Activated T-helper 1 cell treated with Interleukin-2 at 50 U/mL for 16 hours (primary cell): Measurements from ENCODE around the gene SLC25A22.

Experiments
- DNase-seq: peaks from one replicate; pipeline ENCODE4 v3.0.0-alpha.2; 2020; ENCODE audit warnings: low read depth

Gene SLC25A22

DNA sequence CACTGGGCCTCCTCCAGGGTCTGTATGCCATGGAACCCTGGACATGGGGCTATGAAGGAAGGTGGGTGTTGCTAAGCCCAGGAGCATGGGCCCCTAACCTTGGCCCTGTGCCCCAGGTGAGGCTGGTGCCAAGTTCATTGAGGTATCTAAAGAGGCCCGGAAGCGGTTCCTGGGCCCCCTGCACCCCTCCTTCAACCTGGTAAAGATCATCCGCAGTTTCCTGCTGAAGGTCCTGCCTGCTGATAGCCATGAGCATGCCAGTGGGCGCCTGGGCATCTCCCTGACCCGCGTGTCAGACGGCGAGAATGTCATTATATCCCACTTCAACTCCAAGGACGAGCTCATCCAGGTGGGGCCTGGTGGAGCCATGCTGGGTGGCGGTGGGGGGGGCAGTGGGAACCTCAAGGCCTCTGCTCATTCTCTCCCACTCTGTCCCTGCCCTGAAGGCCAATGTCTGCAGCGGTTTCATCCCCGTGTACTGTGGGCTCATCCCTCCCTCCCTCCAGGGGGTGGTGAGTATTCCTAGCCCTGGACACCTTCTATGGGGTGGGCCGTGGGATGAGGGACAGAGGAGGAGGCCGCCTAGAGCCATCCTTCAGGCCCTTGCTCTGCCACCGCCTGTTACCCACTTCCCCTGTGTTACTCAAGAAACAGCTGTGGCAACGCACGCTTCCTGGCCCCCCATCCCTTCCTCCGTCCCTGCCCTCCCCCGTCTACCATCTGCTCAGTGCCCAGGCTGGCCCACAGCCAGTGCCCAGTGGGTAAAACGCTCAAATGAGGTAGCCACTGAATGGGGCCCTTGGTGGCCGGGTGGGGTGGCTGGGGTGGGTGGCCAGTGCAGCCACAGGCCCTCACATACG is 23.7 kb upstream of the SLC25A22 start:
- no peak for DNase-seq

DNA sequence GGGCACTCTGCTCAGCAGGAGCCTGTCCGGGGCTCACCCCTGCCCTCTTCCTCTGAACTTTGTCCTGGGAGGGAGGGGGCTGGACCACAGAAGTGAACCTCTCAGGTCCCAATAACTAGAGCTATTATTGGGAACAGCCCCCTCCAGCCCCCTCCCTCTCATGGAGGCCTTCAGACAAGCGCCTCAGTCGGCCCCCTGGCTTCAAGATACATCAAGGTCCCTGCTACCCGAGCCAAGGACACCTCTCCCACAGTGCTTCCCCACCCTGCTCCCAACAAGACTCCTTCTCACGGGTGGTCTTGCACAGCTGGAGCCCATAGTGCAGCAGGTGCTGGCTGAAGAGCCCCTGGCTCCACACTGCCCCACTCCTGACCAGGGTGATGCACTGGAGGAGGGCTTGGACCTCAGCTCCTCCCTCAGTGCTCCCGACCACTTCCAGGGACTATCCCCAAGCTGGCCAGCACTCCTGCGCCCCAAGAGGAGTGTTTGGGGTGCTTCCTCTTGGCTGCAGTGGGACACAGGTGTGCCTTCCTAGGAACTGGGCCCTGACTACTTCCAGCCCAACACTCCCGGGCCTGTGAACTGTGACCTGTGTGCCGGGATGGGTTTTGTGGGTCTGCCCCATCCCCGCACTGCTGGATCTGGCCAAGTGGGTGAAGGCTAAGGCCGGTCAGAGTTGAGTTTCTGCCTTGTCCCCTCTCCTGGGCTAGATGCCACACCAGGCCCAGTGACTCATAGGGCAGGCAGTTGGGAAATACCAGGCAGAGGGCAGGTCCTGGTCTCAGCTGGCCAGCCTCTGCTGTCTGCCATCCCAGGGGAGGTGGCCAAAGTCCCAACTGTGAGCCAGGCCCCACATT is 22.8 kb upstream of the SLC25A22 start:
- DNase-seq, result no peak

- DNase-seq, result peak; percentile 92
These were observed 22.0 kb upstream of the SLC25A22 start for GRCh38 chr11:819943-820649.

DNA sequence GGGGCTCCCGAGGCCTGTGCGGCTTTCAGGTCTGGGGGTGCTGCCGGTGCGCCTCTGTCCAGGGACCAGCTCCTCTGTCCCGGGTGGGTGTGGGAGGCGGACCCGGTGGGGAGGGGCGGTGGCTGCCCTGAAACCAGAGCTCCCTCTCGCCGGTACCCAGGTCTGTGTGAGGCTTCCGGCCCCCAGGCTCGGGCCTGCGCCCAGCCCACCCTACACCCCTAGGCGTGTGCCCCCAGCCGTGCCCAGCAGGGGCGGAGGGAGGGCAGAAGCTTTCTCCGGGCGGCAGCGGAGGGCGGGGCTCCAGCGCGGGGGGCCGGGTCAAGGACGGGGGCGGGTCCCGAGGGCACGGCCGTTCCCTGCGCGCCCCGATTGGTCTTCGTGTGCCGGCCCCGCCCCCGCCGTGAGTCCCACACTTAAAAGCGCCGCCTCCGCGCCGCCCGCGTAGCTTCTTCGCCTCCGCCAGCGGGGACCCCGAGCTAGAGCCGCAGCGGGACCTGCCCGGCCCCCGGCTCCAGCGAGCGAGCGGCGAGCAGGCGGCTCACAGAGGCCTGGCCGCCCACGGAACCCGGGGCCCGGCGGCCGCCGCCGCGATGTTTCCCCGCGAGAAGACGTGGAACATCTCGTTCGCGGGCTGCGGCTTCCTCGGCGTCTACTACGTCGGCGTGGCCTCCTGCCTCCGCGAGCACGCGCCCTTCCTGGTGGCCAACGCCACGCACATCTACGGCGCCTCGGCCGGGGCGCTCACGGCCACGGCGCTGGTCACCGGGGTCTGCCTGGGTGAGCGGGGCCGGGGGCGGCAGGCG is 21.2 kb upstream of the SLC25A22 start:
- peak; percentile 84 for DNase-seq

- DNase-seq, result no peak
These were observed 20.5 kb upstream of the SLC25A22 start, which contains the start of gene PNPLA2 for GRCh38 chr11:818396-819128. PNPLA2 (plus strand) TSS chr11:818914; CDS start chr11:819719, 805 bp downstream.

DNA sequence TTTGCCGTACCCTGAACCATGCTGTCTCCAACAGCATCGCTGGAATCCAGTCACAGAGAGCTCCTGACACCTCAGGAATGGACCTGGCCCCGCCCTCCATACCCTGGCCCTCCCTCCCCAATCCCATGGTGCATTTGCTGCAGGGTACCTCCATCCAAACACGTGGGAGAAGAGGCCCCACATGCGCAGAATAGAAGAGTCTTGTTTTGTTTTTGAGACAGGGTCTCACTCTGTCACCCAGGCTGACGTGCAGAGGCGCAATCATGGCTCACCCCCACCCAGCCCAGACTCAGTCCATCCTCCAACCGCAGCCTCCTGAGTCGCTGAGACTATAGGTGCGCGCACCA is 18.3 kb upstream of the SLC25A22 start:
- DNase-seq, result no peak

DNA sequence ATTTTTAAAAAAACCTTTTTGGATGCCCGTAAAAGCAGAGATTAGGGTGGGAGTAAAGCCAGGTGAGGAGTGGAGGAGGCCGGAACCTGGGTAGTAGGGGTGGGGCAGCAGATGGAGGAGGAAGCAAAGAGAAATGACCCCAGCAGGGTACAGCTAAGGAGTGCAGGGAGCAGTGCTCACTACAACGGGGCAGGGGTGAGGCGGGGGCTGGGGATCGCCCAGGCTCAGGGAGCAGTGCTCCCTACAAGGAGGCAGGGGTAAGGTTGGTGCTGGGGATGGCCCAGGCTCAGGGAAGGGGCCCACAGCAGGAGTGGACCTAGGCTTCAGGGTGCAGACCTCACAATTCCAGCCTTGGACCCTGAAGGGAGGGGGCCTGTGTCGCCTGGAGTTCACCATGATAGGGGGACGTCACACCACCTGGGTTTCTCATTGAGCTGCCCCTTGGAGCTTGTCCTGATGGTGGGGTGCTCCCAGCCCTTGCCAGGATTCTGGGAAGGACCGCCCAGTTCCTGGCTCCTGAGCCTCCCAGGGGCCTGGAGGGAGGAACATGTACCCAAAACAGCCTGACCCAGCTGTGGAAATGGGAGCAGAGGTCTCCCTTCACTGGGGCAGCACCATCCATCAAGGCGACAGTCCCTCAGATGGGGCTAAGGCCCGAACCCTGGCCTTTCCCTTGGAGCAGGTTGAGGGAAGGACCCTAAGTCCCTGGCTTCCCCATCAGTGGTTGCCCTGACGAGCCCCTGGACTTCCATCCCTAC is 17.8 kb upstream of the SLC25A22 start:
- no peak for DNase-seq

GRCh38 chr11:813456-814096 is 15.5 kb upstream of the SLC25A22 start:
- no peak for DNase-seq

DNA sequence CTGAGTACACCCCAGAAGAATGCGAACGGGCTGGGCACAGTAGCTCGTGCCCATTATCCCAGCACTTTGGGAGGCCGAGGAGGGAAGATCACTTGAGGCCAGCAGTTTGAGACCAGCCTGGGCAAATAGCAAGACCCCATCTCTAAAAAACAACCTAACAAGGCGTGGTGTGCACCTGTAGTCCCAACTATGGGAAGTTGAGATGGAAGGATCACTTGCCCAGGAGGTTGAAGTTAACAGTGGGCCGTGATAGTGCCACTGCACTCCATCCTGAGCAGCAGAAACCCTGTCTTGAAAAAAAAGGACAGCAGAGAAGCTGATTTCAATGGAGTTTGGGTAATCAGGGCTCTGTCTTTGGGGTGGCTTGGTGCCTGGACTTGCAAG is 15.0 kb upstream of the SLC25A22 start:
- no peak for DNase-seq

DNA sequence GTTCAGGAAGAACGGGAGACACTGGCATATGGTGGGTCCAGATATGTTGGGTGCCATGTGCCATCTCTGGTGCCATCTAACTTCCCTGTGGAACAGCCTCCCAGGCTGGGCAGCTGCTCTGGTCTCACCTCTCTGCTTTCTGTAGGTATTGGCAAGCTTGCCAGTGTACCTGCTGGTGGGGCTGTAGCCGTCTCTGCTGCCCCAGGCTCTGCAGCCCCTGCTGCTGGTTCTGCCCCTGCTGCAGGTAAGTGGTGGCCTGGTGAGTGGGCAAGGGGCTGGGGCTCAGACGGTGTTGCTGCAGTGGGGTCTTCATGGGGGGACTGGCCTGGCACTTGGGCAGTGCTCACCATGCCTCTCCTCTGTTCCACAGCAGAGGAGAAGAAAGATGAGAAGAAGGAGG is 14.3 kb upstream of the SLC25A22 start:
- DNase-seq, result no peak

- DNase-seq, result no peak
These were observed 13.6 kb upstream of the SLC25A22 start for GRCh38 chr11:811446-812245.

GRCh38 chr11:810040-810567 is 12.0 kb upstream of the SLC25A22 start:
- DNase-seq, result no peak

DNA sequence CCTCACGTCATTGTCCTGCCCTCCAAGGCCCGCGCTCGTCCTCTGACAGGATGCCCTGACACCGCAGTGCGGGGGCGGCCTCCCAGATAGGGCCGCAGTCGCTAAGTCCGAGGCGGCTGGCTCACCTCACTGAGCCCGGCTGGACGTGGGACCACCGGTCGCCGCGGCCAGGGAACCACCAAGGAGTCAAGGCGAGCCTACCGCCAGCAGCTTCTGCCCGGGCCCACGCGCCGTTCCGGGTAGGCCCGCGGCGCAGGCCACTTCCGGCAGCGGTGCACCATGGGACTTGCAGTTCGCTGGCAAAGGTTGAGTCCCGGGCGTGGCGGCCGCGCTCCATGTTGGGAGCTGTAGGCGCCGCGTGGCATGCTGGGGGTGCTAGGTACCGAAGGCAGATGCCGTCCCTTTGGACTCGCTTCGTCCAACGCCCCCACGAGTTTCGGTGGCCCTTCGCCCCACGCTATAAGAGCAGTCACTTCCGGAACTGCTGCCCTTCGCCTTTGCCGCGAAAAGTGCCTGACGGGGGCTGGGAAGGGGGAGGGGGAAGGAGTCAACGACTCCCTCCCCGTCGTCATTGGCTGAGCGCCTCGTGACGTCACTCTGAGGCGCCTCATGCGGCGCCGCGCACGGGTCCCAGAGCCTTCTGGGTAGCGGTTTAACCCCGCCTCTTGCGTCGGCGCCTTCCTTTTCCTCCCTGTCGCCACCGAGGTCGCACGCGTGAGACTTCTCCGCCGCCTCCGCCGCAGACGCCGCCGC is 11.4 kb upstream of the SLC25A22 start, which contains the start of gene RPLP2:
Gene RPLP2, plus strand, starts transcription at position 681 of the 753 bp plus-strand sequence. CDS start 268 bp downstream, outside the sequence.
- peak; percentile 96 for DNase-seq

DNA sequence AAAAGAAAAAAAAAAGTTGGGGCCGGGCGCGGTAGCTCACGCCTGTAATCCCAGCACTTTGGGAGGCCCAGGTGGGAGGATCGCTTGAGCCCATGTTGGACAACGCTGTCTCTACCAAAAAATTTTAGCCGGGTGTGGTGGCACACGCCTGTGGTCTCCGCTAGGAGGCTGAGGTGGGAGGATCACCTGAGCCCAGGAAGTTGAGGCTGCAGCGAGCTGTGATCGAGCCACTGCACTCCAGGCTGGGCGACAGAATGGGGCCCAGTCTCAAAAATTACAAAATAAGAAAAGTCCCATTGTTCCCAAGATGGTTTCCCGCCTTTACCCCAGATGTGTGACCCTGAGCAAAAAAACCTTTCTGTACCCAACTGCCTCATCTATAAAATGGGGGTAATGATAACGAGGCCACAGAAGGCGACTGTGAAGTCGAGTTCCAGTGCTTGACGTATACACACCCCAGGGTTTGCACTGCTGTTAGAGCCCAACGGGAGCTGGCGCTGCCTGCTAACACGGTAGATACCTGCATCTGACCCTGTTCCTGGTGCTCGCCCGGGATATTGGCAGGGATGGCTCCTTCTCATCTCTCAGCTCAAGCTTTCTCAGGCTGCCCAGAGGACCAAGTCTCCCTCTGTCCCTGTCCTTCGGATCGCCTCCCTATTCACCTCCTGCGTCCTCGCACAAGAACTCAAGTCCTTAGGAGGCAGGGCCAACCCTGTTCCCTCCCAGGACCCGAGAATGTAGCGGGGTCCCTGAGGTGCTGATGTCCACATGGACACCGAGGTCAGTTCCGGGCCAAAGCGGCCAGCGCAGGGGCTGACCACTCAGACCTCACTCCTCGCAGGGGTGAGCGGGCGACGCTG is 10.6 kb upstream of the SLC25A22 start:
- no peak for DNase-seq

DNA sequence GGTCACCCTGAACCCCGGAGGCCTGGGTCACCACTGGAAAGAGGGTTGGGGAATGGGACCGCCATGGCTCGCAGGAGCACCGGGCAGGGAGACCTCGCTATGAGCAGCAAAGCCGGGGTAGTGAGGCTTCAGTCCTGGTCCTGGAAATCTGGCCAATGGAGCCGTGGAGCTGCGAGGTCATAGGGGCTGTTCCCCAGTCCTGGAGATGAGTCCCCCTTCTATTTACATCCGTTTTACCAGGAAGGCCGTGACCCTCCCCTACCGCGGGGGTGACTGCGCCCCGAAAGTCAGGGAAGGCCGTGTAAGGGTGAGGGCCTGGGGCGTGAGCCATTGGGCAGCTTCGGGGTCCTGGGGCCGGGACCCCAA is 6.5 kb upstream of the SLC25A22 start:
- DNase-seq, result no peak

- DNase-seq, result no peak
These were observed 5.9 kb upstream of the SLC25A22 start for GRCh38 chr11:803770-804598.
